Kidney (tissue), 14 donors: ENCODE results near the gene SYNPO2. TPM values are rescaled to one million over a fixed set of nuclear protein-coding genes. Genes with fewer than 3 reads are reported as not detected.

ENCODE experiments used
- DNase-seq, 5 donors: peaks; one replicate each; pipeline ENCODE4 v3.0.0-alpha.2; 2013 to 2020
- FAIRE-seq: peaks from 2 replicates; lab custom pipeline; 2012; peaks lifted over from hg19 to GRCh38; lab: Jason Lieb, UNC
- H3K27ac ChIP-seq, 2 donors: one replicate each; pipeline ENCODE4 v1.7.0; 2013; ENCODE audit warnings: low read depth in 2 of 2, low read length in 2 of 2, inconsistent platforms in 1 of 2
- H3K27me3 ChIP-seq: one replicate; pipeline ENCODE4 v1.7.1; 2013; ENCODE audit warnings: low read length, inconsistent platforms; ENCODE audit not compliant: control insufficient read depth, insufficient read depth
- H3K36me3 ChIP-seq, 3 donors: one replicate each; pipeline versions ENCODE4 v1.7.0 to v1.7.1; 2013; ENCODE audit warnings: low read length in 3 of 3, control low read depth in 1 of 3, inconsistent platforms in 1 of 3; ENCODE audit not compliant: insufficient read depth in 3 of 3, control insufficient read depth in 2 of 3
- H3K4me1 ChIP-seq, 3 donors: one replicate each; pipeline versions ENCODE4 v1.7.0 to v1.7.1; 2013; ENCODE audit warnings: low read length in 3 of 3, inconsistent platforms in 1 of 3, low read depth in 1 of 3; ENCODE audit not compliant: control insufficient read depth in 2 of 3, insufficient read depth in 2 of 3
- H3K4me3 ChIP-seq, 3 donors: one replicate each; pipeline versions ENCODE4 v1.7.0 to v1.8.1; 2013; ENCODE audit warnings: low read length in 3 of 3, control low read depth in 1 of 3, inconsistent platforms in 1 of 3
- H3K9ac ChIP-seq, 3 donors: one replicate each; pipeline versions ENCODE4 v1.7.0 to v1.7.1; 2013; ENCODE audit warnings: low read length in 3 of 3, control low read depth in 1 of 3, inconsistent platforms in 1 of 3
- H3K9me3 ChIP-seq, 3 donors: one replicate each; pipeline versions ENCODE4 v1.7.0 to v1.7.1; 2013; ENCODE audit warnings: low read length in 3 of 3, control low read depth in 1 of 3, inconsistent platforms in 1 of 3; ENCODE audit not compliant: control insufficient read depth in 2 of 3, insufficient read depth in 1 of 3
- intact Hi-C: fragments of 100-400 bp; cut with DNase I; formaldehyde crosslinking; loops from one replicate; pipeline ENCODE4 v1.11.1; 2022
- polyA plus RNA-seq: library from polyadenylated mRNA; stranded (reverse); fragments of 350-450 nt; fragmentation: Illumina TruSeq; extraction: RNeasy Lipid Tissue Mini Kit (QIAGEN cat#74804); gene quantifications from one replicate; pipeline ENCODE4 v1.2.3, GENCODE V29; 2014; ENCODE audit warnings: low read depth, low replicate concordance; ENCODE audit not compliant: insufficient read depth
- total RNA-seq: library from RNA; stranded (reverse); fragmentation: NEBNext Ultra II Directional; extraction: Animal tissue kit (Norgen Biotek cat#: 25700); gene quantifications from one replicate; pipeline ENCODE4 v1.2.1, GENCODE V29; 2021
- TF ChIP-seq, protein P1 (sequence below): IDR thresholded peaks from 3 replicates; pipeline ENCODE4 v1.5.1; 2012; ENCODE audit warnings: mild to moderate bottlenecking, moderate library complexity, borderline replicate concordance; ENCODE audit not compliant: insufficient read depth; ENCODE audit errors: extremely low read depth
- donor health status: control.
- donor health status: control.
- donor health status: control.
- donor health status: control.
- donor health status: control.
- donor health status: DM: yes; HTN: yes; CAD: no.
- donor health status: Normal renal cell carcinoma (clear cell type).

Gene SYNPO2
- total and polyA plus RNA-seq, 2 donors from 2014 or later = 7.5 to 56.5 TPM

GRCh38 chr4:118910221-118910620, 21.6 kb downstream of the SYNPO2 start:
- H3K9me3 ChIP-seq = no peaks in the 10 kb centered on the region
- H3K4me3 ChIP-seq = no peak overlapping the region
- peaks cover 0 to 5% (median 5%) of the 10 kb centered on the region in 3 donors for H3K4me1 ChIP-seq
- TF ChIP-seq, protein P1, sequence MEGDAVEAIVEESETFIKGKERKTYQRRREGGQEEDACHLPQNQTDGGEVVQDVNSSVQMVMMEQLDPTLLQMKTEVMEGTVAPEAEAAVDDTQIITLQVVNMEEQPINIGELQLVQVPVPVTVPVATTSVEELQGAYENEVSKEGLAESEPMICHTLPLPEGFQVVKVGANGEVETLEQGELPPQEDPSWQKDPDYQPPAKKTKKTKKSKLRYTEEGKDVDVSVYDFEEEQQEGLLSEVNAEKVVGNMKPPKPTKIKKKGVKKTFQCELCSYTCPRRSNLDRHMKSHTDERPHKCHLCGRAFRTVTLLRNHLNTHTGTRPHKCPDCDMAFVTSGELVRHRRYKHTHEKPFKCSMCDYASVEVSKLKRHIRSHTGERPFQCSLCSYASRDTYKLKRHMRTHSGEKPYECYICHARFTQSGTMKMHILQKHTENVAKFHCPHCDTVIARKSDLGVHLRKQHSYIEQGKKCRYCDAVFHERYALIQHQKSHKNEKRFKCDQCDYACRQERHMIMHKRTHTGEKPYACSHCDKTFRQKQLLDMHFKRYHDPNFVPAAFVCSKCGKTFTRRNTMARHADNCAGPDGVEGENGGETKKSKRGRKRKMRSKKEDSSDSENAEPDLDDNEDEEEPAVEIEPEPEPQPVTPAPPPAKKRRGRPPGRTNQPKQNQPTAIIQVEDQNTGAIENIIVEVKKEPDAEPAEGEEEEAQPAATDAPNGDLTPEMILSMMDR = no peak
- H3K9ac ChIP-seq = no peak overlapping the region
- DNase-seq (no peak), FAIRE-seq (no peak)
- intact Hi-C loops = no loop called here
- no peaks in the 10 kb centered on the region for H3K36me3 ChIP-seq
- no peaks in the 10 kb centered on the region for H3K27me3 ChIP-seq
- H3K27ac ChIP-seq = no peak overlapping the region

- H3K27me3 ChIP-seq = no peaks in the 10 kb centered on the region
- TF ChIP-seq, protein P1 = no peak
- FAIRE-seq (no peak), DNase-seq (no peak)
- H3K9ac ChIP-seq = no peak overlapping the region
- H3K36me3 ChIP-seq = no peaks in the 10 kb centered on the region
- H3K4me3 ChIP-seq = no peak overlapping the region
- no peak overlapping the region for H3K27ac ChIP-seq
- no peaks in the 10 kb centered on the region for H3K9me3 ChIP-seq
- intact Hi-C loops = no loop called here
- no peaks in the 10 kb centered on the region for H3K4me1 ChIP-seq
Measured at GRCh38 chr4:118911238-118911703, 22.6 kb downstream of the SYNPO2 start.

GRCh38 chr4:118915468-118915867, 26.8 kb downstream of the SYNPO2 start:
- TF ChIP-seq, protein P1 = no peak
- no peaks in the 10 kb centered on the region for H3K36me3 ChIP-seq
- no peaks in the 10 kb centered on the region for H3K27me3 ChIP-seq
- no peak overlapping the region for H3K9ac ChIP-seq
- intact Hi-C loops = no loop called here
- no peaks in the 10 kb centered on the region for H3K4me1 ChIP-seq
- no peaks in the 10 kb centered on the region for H3K9me3 ChIP-seq
- no peak overlapping the region for H3K27ac ChIP-seq
- FAIRE-seq (no peak), DNase-seq (no peak)
- H3K4me3 ChIP-seq = no peak overlapping the region

- intact Hi-C loops = no loop called here
- Histone ChIP-seq H3K27me3 (no peaks in the 10 kb centered on the region), H3K4me1 (no peaks in the 10 kb centered on the region), H3K27ac (no peak overlapping the region), H3K36me3 (no peaks in the 10 kb centered on the region), H3K9me3 (no peaks in the 10 kb centered on the region), H3K4me3 (no peak overlapping the region), H3K9ac (no peak overlapping the region)
- no peak for FAIRE-seq
- TF ChIP-seq, protein P1 = no peak
- no peak for DNase-seq
Measured at GRCh38 chr4:118916691-118917289, 28.1 kb downstream of the SYNPO2 start.
